GM12872 (cell line): ENCODE measurements around the gene ATP12A.

Source experiments
- TF ChIP-seq, protein P1 (sequence below): IDR thresholded peaks from 3 replicates; pipeline ENCODE4 v1.5.1; 2011; ENCODE audit warnings: low read depth, mild to moderate bottlenecking, low read length, moderate library complexity; ENCODE audit not compliant: insufficient read depth

The ATP12A gene

DNA sequence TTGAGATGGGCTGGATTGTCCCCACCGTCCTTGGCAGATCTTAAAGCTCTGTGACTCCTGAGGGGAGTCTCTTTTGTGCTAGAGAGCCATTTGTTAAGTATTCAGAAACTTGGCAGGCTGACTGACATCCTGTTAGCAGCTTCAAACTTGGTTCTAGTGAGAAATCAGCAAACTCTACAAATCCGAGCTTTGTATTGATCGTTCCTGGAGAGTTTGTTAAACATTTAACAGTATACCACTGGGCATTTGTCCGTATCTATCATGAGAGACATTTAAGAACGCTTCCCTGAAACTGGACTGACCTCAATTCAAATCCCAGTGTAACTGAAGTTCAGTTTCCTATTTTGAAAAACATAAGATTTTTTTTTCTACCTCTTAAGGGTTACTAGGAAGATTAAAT, 3.1 kb downstream of the ATP12A start:
- TF ChIP-seq, protein P1, sequence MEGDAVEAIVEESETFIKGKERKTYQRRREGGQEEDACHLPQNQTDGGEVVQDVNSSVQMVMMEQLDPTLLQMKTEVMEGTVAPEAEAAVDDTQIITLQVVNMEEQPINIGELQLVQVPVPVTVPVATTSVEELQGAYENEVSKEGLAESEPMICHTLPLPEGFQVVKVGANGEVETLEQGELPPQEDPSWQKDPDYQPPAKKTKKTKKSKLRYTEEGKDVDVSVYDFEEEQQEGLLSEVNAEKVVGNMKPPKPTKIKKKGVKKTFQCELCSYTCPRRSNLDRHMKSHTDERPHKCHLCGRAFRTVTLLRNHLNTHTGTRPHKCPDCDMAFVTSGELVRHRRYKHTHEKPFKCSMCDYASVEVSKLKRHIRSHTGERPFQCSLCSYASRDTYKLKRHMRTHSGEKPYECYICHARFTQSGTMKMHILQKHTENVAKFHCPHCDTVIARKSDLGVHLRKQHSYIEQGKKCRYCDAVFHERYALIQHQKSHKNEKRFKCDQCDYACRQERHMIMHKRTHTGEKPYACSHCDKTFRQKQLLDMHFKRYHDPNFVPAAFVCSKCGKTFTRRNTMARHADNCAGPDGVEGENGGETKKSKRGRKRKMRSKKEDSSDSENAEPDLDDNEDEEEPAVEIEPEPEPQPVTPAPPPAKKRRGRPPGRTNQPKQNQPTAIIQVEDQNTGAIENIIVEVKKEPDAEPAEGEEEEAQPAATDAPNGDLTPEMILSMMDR = no peak

DNA sequence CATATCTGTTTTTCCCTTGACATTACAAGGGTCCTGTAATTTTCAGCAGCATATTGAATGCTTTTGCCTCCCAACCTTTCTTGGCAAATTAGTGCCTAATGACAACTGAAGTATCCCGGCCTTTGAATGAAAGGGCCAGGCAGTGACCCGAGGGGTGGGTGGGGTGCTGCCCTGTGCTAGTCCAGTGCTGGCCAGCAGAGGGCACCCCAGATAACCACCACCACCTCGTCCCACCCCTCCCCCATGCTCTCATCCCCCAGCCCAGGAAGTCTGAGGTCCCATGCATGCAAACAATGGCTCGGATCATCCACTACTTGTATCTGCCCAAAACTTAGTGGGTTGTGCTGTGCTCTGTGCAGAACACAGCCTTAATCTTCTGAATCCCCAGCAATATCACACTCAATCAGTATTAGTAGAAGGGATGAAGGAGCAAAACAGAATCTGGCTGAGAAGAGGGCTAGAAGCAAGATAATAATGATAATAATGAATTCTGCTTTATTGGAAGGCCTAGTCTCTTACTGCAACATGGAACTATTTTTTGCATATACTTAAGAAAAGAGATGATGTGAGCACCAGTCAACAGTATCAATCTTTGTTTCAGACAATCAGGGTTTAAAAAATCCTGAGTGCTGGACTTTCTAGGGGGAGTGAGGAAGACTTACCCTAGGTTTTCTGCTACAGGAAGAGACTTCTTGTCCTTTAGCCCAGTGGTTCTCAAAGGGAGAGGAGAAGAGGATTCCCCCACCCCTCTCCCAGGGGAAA, 3.8 kb downstream of the ATP12A start:
- TF ChIP-seq, protein P1 = peak; percentile 90

DNA sequence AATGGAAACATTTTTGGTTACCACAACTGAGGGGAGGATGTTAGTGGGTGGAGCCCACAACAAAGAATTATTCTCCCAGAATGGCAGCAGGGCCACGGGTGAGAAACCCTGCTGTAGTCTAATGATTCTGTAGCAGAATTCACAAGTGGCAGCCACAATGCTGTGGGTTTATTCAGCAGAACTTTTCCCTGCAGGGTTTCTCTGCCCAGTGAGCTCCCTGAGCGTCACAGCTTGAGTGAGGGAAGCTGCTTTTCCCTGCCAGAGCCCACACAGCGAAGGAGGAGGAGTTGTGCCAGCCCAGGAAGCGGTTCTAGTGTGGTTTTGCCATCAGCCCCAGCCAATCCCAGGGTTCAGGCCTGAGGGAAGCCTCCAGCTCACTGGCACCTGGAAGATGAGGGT, 4.4 kb downstream of the ATP12A start:
- TF ChIP-seq, protein P1 = no peak

DNA sequence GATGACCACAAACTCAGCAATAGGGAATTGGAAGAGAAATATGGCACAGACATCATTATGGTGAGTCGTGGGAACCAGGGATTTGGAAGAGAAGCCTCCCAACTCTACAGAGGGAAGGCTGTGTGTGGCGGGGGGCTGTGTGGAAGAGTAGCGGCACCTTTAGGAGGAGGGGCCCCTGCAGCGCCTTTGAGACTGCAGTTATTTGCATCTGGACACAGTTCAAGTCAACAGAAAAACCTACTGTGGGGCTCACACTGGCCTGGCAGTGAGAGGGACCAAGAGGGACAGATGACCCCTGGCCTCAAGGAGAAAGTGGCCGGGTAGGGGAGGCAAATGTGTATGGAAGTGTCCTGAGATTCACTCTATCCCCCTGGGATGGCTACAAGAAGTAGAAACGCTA, 5.1 kb downstream of the ATP12A start:
- TF ChIP-seq, protein P1 = no peak

DNA sequence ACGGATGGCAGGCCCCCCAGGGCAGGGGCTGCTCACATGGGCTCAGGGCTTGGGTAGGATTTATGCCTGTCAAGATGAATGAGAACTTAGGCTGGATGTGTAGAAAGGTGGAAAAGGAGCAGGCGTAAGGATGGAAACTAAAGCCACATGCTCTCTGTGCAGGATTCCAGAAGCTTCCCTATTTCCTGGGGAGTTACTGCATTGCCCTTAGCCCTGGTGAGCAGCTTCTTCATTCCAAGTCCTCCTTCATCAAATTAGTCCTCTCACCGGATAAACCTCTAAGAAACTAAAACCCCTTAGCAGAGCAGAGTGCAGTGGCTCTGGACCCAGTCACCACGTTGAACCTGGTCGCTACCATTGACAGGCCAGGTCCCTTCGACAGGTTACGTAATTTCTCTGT, 7.4 kb downstream of the ATP12A start:
- TF ChIP-seq, protein P1 = no peak

DNA sequence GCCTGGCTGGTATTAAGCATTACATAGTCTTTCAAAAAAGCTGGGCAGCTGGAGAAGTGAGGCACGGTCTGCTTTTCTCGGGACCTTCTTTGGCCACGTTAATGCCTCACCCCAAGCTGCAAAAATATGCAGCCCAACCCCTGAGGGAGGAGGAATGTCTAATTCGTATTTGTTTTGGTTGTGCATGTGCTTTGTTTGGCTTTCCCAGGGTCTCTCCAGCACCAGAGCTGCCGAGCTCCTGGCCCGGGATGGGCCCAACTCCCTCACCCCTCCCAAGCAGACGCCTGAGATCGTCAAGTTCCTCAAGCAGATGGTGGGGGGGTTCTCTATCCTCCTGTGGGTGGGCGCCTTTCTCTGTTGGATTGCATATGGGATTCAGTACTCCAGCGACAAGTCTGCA, 7.9 kb downstream of the ATP12A start:
- TF ChIP-seq, protein P1 = no peak

DNA sequence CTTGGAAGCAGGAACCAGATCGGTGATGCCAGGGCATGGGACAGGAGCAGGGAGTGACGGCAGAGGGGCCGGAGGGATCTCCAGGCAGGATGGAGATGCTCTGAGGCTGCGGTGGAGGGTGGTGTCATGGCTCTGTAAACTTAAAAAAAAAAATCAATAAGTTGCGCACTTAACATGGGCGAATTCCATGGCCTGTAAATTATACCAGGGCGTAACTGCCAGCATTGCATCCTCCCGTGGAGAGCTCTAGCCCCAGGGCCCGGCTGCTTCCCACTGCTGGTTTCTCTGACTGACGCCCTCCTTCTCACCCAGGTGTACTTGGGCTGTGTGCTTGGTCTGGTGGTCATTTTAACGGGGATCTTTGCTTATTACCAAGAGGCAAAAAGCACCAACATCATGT, 8.7 kb downstream of the ATP12A start:
- TF ChIP-seq, protein P1 = no peak
